Measurements from ENCODE around the gene OSR1.

- TF ChIP-seq, protein P1, sequence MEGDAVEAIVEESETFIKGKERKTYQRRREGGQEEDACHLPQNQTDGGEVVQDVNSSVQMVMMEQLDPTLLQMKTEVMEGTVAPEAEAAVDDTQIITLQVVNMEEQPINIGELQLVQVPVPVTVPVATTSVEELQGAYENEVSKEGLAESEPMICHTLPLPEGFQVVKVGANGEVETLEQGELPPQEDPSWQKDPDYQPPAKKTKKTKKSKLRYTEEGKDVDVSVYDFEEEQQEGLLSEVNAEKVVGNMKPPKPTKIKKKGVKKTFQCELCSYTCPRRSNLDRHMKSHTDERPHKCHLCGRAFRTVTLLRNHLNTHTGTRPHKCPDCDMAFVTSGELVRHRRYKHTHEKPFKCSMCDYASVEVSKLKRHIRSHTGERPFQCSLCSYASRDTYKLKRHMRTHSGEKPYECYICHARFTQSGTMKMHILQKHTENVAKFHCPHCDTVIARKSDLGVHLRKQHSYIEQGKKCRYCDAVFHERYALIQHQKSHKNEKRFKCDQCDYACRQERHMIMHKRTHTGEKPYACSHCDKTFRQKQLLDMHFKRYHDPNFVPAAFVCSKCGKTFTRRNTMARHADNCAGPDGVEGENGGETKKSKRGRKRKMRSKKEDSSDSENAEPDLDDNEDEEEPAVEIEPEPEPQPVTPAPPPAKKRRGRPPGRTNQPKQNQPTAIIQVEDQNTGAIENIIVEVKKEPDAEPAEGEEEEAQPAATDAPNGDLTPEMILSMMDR (conservative IDR thresholded peaks at IDR 0.05; ENCODE audit: low read depth, low read length) = no peak
- TF ChIP-seq EZH2 (IDR thresholded peaks at IDR 0.05; ENCODE audit: borderline replicate concordance, low read depth, low read length, poor library complexity, severe bottlenecking) = no peak
Observed at GRCh38 chr2:19356545-19357401, 1.6 kb downstream of the OSR1 start.

Measured in A673 (cell line).